ENCODE results near the gene OLFM1. TPM values are rescaled to one million over a fixed set of nuclear protein-coding genes. Genes with fewer than 3 reads are reported as not detected.

The OLFM1 gene
- polyA plus RNA-seq, 1 donor = 29.3 TPM

DNA sequence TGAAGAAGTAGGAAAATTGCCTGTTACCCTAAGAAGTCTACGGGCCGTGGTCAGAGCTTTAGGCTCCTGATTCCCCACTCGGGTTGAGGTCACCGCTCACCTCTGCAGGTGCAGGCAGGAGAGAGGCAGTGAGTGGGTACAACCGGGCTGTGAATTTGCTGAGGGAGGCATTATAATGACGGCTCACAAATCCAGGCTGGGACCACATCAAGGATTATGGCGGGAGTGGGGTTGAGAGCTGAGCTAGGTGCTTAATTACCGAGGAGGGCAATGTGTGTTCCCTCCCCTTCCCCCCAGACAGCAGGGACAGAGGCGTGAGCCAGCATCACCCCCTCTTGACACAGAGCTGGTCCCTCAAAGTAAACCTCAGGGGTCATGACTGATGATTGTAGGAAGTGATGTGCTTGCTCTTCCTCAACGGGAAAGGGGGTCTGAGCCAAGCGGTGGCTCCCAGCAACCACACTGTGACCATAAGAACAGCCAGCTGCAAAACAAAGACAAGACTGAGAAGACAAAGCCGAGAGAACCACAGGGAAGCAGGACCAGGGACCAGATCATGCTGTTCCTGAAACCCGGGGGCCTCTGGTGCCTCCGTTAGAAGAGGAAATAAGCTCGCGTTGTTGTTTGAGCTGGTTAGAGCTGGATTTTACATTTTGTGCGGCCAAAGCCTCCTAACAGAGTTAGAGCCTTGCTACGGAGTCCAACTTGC lies 77.7 kb downstream of the OLFM1 start:
- Histone ChIP-seq H3K4me1 (ENCODE audit: control insufficient read depth, insufficient read depth, low read length) (no peaks in the 10 kb centered on the region), H3K4me3 (ENCODE audit: low read length) (no peak overlapping the region), H3K9me3 (ENCODE audit: control insufficient read depth, low read depth, low read length) (no peaks in the 10 kb centered on the region), H3K27me3 (ENCODE audit: control insufficient read depth, insufficient read depth, low read length) (no peaks in the 10 kb centered on the region), H3K27ac (ENCODE audit: low read length) (no peak overlapping the region), H3K36me3 (ENCODE audit: control insufficient read depth, insufficient read depth, low read length) (no peaks in the 10 kb centered on the region)
- no peak for DNase-seq
- WGBS (ENCODE audit: insufficient coverage, low lambda C conversion rate) = 60% methylated on average over 1 of the region's 18 CpGs

DNA sequence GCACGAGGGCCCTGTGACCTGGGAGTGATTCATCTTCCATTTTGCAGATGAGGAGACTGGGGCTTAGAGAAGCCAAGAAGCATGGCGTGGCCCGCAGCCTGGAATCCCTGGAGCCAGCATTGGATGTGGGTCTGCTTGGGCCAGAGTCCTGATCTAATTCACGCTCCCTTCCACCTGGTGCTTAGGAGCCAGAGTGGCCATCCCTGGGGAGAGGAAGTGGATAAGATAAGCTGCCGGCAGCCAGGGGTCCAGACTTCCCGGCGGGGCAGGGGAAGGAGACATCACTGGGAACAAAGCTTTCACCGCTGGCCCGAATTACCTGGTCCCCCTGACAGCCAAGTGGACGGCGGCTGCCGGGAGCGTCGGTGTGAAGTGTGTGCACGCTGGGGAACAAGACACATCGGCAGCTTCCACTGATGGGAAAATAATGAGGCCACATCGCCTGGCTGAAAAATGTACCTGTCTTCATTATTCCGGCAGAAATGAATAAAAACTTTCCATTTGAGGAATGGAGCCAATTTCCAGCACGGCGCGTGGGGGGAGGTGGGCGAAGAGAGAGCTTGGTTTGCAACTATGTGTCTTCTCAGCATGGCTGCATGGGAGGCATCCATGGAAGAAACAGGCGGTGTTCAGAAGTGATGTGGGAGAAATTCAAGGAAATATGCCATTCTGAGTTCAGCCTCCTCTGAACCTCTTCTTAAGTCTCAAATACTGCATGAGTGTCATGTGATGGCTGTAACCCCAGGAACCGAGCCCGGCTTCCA lies 78.5 kb downstream of the OLFM1 start:
- Histone ChIP-seq H3K9me3 (ENCODE audit: control insufficient read depth, low read depth, low read length) (no peaks in the 10 kb centered on the region), H3K36me3 (ENCODE audit: control insufficient read depth, insufficient read depth, low read length) (no peaks in the 10 kb centered on the region), H3K4me1 (ENCODE audit: control insufficient read depth, insufficient read depth, low read length) (no peaks in the 10 kb centered on the region), H3K27ac (ENCODE audit: low read length) (no peak overlapping the region), H3K27me3 (ENCODE audit: control insufficient read depth, insufficient read depth, low read length) (no peaks in the 10 kb centered on the region), H3K4me3 (ENCODE audit: low read length) (no peak overlapping the region)
- WGBS (ENCODE audit: insufficient coverage, low lambda C conversion rate) = no CpG with 5 or more reads among the region's 25 CpGs
- no peak for DNase-seq

- Histone ChIP-seq H3K36me3 (ENCODE audit: control insufficient read depth, insufficient read depth, low read length) (no peaks in the 10 kb centered on the region), H3K4me1 (ENCODE audit: control insufficient read depth, insufficient read depth, low read length) (no peaks in the 10 kb centered on the region), H3K27ac (ENCODE audit: low read length) (no peak overlapping the region), H3K4me3 (ENCODE audit: low read length) (no peak overlapping the region), H3K9me3 (ENCODE audit: control insufficient read depth, low read depth, low read length) (no peaks in the 10 kb centered on the region), H3K27me3 (ENCODE audit: control insufficient read depth, insufficient read depth, low read length) (no peaks in the 10 kb centered on the region)
- WGBS (ENCODE audit: insufficient coverage, low lambda C conversion rate) = no CpG with 5 or more reads among the region's 14 CpGs
- no peak for DNase-seq
Observed at GRCh38 chr9:135166565-135166964, 79.1 kb downstream of the OLFM1 start.

DNA sequence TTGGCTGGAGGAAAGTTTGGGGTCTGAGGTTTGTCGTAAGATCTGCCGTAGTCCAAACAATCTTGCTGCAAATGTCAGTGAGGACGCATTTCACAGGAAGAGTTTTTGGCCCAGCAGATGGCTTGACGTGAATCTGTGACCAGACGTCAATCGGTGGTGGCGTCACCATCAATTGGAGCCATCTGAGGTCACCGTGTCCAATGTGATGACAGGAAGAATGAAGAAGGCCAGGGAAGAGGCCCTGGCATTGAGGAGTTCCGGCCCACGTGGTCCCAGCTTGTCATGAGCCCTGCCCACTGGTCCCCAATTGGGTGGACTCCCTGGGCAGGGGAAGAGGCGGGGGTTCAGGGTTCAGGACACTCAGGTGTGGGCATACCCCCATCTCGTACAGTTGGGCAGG lies 79.9 kb downstream of the OLFM1 start:
- Histone ChIP-seq H3K9me3 (ENCODE audit: control insufficient read depth, low read depth, low read length) (no peaks in the 10 kb centered on the region), H3K4me3 (ENCODE audit: low read length) (no peak overlapping the region), H3K27me3 (ENCODE audit: control insufficient read depth, insufficient read depth, low read length) (no peaks in the 10 kb centered on the region), H3K27ac (ENCODE audit: low read length) (no peak overlapping the region), H3K4me1 (ENCODE audit: control insufficient read depth, insufficient read depth, low read length) (no peaks in the 10 kb centered on the region), H3K36me3 (ENCODE audit: control insufficient read depth, insufficient read depth, low read length) (no peaks in the 10 kb centered on the region)
- WGBS (ENCODE audit: insufficient coverage, low lambda C conversion rate) = no CpG with 5 or more reads among the region's 12 CpGs
- no peak for DNase-seq

DNA sequence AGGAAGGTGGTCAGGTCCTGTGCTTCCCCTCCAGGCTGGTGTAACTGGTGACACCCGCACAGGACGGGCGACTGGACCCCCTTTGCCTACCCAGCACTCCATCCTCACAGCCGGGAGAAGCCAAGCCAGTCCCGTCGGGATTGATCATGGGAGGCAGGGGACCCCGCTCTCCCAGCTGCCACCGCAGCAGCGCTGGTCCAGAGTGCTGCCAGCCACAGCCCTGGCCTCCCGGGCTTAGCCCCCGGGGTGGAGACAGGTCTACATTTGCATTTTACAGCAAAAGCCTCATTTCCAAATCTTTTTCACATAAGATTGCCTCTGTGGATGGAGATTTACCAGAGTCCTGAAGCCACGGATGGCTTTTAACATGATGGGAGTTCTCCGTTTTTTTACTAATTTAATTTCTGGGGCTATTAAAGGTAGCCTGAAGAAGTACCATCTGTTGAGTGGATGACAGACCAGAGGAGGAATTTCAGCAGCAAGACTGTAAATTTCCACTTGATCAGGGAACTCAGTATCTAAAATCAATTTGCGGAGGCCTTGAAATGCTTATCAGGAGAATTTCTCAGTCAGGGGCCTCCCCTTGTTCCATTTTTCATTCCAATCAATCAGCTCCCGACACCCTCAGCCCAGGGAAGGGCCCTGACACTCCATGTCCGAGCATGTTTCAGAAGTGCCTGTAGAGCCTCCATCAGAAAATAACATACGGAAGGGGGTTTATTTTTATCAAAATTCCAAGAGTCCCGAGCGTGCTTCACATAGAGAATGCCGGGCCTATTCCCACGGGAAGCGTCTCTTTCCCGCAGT lies 80.6 kb downstream of the OLFM1 start:
- no peaks in the 10 kb centered on the region for H3K36me3 ChIP-seq (ENCODE audit: control insufficient read depth, insufficient read depth, low read length)
- H3K4me1 ChIP-seq (ENCODE audit: control insufficient read depth, insufficient read depth, low read length) = no peaks in the 10 kb centered on the region
- DNase-seq = no peak
- H3K4me3 ChIP-seq (ENCODE audit: low read length) = no peak overlapping the region
- H3K9me3 ChIP-seq (ENCODE audit: control insufficient read depth, low read depth, low read length) = no peaks in the 10 kb centered on the region
- no peaks in the 10 kb centered on the region for H3K27me3 ChIP-seq (ENCODE audit: control insufficient read depth, insufficient read depth, low read length)
- no peak overlapping the region for H3K27ac ChIP-seq (ENCODE audit: low read length)
- no CpG with 5 or more reads among the region's 23 CpGs for WGBS (ENCODE audit: insufficient coverage, low lambda C conversion rate)

GRCh38 chr9:135169709-135170226 lies 82.3 kb downstream of the OLFM1 start:
- Histone ChIP-seq H3K4me3 (ENCODE audit: low read length) (no peak overlapping the region), H3K27me3 (ENCODE audit: control insufficient read depth, insufficient read depth, low read length) (peaks cover 3% of the 10 kb centered on the region)
- WGBS (ENCODE audit: insufficient coverage, low lambda C conversion rate) = no CpG with 5 or more reads among the region's 10 CpGs

GRCh38 chr9:135170535-135170934 lies 83.1 kb downstream of the OLFM1 start:
- no peaks in the 10 kb centered on the region for H3K36me3 ChIP-seq (ENCODE audit: control insufficient read depth, insufficient read depth, low read length)
- no peak overlapping the region for H3K27ac ChIP-seq (ENCODE audit: low read length)
- DNase-seq = no peak
- WGBS (ENCODE audit: insufficient coverage, low lambda C conversion rate) = 82% methylated on average over 4 of the region's 14 CpGs
- H3K4me1 ChIP-seq (ENCODE audit: control insufficient read depth, insufficient read depth, low read length) = no peaks in the 10 kb centered on the region
- H3K4me3 ChIP-seq (ENCODE audit: low read length) = no peak overlapping the region
- H3K27me3 ChIP-seq (ENCODE audit: control insufficient read depth, insufficient read depth, low read length) = peaks cover 3% of the 10 kb centered on the region
- no peaks in the 10 kb centered on the region for H3K9me3 ChIP-seq (ENCODE audit: control insufficient read depth, low read depth, low read length)

More at GRCh38 chr9:135169709-135170226, 82.3 kb downstream of the OLFM1 start:
- Histone ChIP-seq H3K4me1 (ENCODE audit: control insufficient read depth, insufficient read depth, low read length) (no peaks in the 10 kb centered on the region), H3K36me3 (ENCODE audit: control insufficient read depth, insufficient read depth, low read length) (no peaks in the 10 kb centered on the region), H3K9me3 (ENCODE audit: control insufficient read depth, low read depth, low read length) (no peaks in the 10 kb centered on the region), H3K27ac (ENCODE audit: low read length) (no peak overlapping the region)
- no peak for DNase-seq

Other genes starting within 250 kb of the OLFM1 start
- gene FCN2, start 206.9 kb upstream of the OLFM1 start, polyA plus RNA-seq = 0.04 TPM
- gene FCN1, start 169.8 kb upstream of the OLFM1 start, polyA plus RNA-seq = 0.55 TPM

All from large intestine (tissue), 3 donors.